Astrocyte (in vitro differentiated cells and primary cell): ENCODE measurements around the gene NACC1. TPM values are rescaled to one million over a fixed set of nuclear protein-coding genes. Genes with fewer than 3 reads are reported as not detected.

Experiments used
- DNase-seq: peaks from one replicate; pipeline ENCODE4 v3.0.0-alpha.2; 2010; ENCODE audit warnings: low read depth
- FAIRE-seq: peaks from 2 replicates; lab custom pipeline; 2011; peaks lifted over from hg19 to GRCh38; lab: Jason Lieb, UNC
- H2AFZ ChIP-seq: 2 replicates; pipeline ENCODE4 v1.6.0; 2012; ENCODE audit warnings: low read depth, low read length, inconsistent platforms
- H3K27ac ChIP-seq: 2 replicates; pipeline ENCODE4 v1.5.1; 2011; ENCODE audit warnings: low read depth, low read length, inconsistent platforms
- H3K27me3 ChIP-seq: 2 replicates; pipeline ENCODE4 v1.6.0; 2011; ENCODE audit warnings: low read length, inconsistent platforms; ENCODE audit not compliant: insufficient read depth
- H3K36me3 ChIP-seq: 2 replicates; pipeline ENCODE4 v1.5.1; 2011; ENCODE audit warnings: low read length, inconsistent platforms; ENCODE audit not compliant: insufficient read depth
- H3K4me1 ChIP-seq: 2 replicates; pipeline ENCODE4 v1.5.1; 2011; ENCODE audit warnings: low read length, inconsistent platforms; ENCODE audit not compliant: insufficient read depth
- H3K4me2 ChIP-seq: 2 replicates; pipeline ENCODE4 v1.6.0; 2012; ENCODE audit warnings: low read length, inconsistent platforms
- H3K4me3 ChIP-seq: 2 replicates; pipeline ENCODE4 v1.5.1; 2011; ENCODE audit warnings: low read depth, mild to moderate bottlenecking, low read length, inconsistent platforms; ENCODE audit not compliant: insufficient read depth
- H3K79me2 ChIP-seq: 2 replicates; pipeline ENCODE4 v1.6.0; 2012; ENCODE audit warnings: mild to moderate bottlenecking, low read length, inconsistent platforms; ENCODE audit not compliant: insufficient read depth
- H3K9ac ChIP-seq: 2 replicates; pipeline ENCODE4 v1.6.0; 2012; ENCODE audit warnings: mild to moderate bottlenecking, low read length, inconsistent platforms
- H3K9me3 ChIP-seq: 2 replicates; pipeline ENCODE4 v1.5.1; 2012; ENCODE audit warnings: low read depth, mild to moderate bottlenecking, low read length, inconsistent platforms; ENCODE audit not compliant: insufficient read depth
- H4K20me1 ChIP-seq: 2 replicates; pipeline ENCODE4 v1.6.0; 2012; ENCODE audit warnings: low read length, inconsistent platforms; ENCODE audit not compliant: insufficient read depth
- H3K27ac Mint-ChIP-seq: one replicate; pipeline ENCODE4 v1.8.0; 2021; ENCODE audit warnings: mild to moderate bottlenecking, mixed read lengths; ENCODE audit not compliant: unreplicated experiment
- H3K27me3 Mint-ChIP-seq: one replicate; pipeline ENCODE4 v1.8.0; 2021; ENCODE audit warnings: low read depth, mixed read lengths; ENCODE audit not compliant: unreplicated experiment
- H3K36me3 Mint-ChIP-seq: one replicate; pipeline ENCODE4 v1.8.0; 2021; ENCODE audit warnings: low read depth, mixed read lengths; ENCODE audit not compliant: unreplicated experiment
- H3K4me1 Mint-ChIP-seq: one replicate; pipeline ENCODE4 v1.8.0; 2021; ENCODE audit warnings: low read depth, mixed read lengths; ENCODE audit not compliant: unreplicated experiment
- H3K4me3 Mint-ChIP-seq: one replicate; pipeline ENCODE4 v1.8.0; 2021; ENCODE audit warnings: mild to moderate bottlenecking, moderate library complexity, mixed read lengths; ENCODE audit not compliant: unreplicated experiment
- H3K9me3 Mint-ChIP-seq: one replicate; pipeline ENCODE4 v1.8.0; 2021; ENCODE audit warnings: mild to moderate bottlenecking, mixed read lengths; ENCODE audit not compliant: unreplicated experiment
- CTCF ChIP-seq: IDR thresholded peaks from 2 replicates; pipeline ENCODE4 v1.5.1; 2011; ENCODE audit warnings: low read depth, mild to moderate bottlenecking, inconsistent platforms, low read length, moderate library complexity; ENCODE audit not compliant: insufficient read depth
- EZH2 ChIP-seq: IDR thresholded peaks from 2 replicates; pipeline ENCODE4 v1.6.1; 2012; ENCODE audit warnings: mild to moderate bottlenecking, low read length, inconsistent platforms; ENCODE audit not compliant: insufficient read depth
- total RNA-seq: library from RNA; stranded (reverse); gene quantifications from 2 replicates; pipeline ENCODE4 v1.2.1, GENCODE V29; 2021

The NACC1 gene
- total RNA-seq, 1 donor from 2014 or later, result 104 TPM

- Histone ChIP-seq H3K9ac (peak overlapping the region; percentile 18), H4K20me1 (peaks cover 95% of the 10 kb centered on the region), H3K4me2 (no peak overlapping the region), H3K36me3 (peaks cover 4% of the 10 kb centered on the region), H3K9me3 (no peaks in the 10 kb centered on the region), H3K27ac (no peak overlapping the region), H3K4me1 (peaks cover 15% of the 10 kb centered on the region), H3K79me2 (peaks cover 100% of the 10 kb centered on the region), H2AFZ (no peak overlapping the region), H3K27me3 (no peaks in the 10 kb centered on the region), H3K4me3 (no peak overlapping the region)
- no peak overlapping the region for H3K4me3 Mint-ChIP-seq
- peaks cover 13% of the 10 kb centered on the region for H3K36me3 Mint-ChIP-seq
- FAIRE-seq (no peak), DNase-seq (no peak)
- no peaks in the 10 kb centered on the region for H3K27me3 Mint-ChIP-seq
- no peaks in the 10 kb centered on the region for H3K9me3 Mint-ChIP-seq
- TF ChIP-seq EZH2 (no peak), CTCF (no peak)
- H3K4me1 Mint-ChIP-seq, result peaks cover 26% of the 10 kb centered on the region
- H3K27ac Mint-ChIP-seq, result no peak overlapping the region
Measured at GRCh38 chr19:13130886-13131490, 12.9 kb downstream of the NACC1 start.

GRCh38 chr19:13132471-13133180, 14.6 kb downstream of the NACC1 start:
- DNase-seq (peak; percentile 84), FAIRE-seq (peak; percentile 43)
- H3K36me3 ChIP-seq, result peaks cover 4% of the 10 kb centered on the region
- Mint-ChIP-seq H3K36me3 (peaks cover 15% of the 10 kb centered on the region), H3K27me3 (no peaks in the 10 kb centered on the region), H3K4me1 (peaks cover 25% of the 10 kb centered on the region), H3K9me3 (no peaks in the 10 kb centered on the region), H3K4me3 (no peak overlapping the region), H3K27ac (peak overlapping the region; percentile 54)
- no peak overlapping the region for H2AFZ ChIP-seq
- peaks cover 96% of the 10 kb centered on the region for H4K20me1 ChIP-seq
- peaks cover 15% of the 10 kb centered on the region for H3K4me1 ChIP-seq
- no peaks in the 10 kb centered on the region for H3K9me3 ChIP-seq
- H3K4me3 ChIP-seq, result no peak overlapping the region
- no peak for TF ChIP-seq CTCF
- H3K9ac ChIP-seq, result peak overlapping the region; percentile 3
- peak overlapping the region; percentile 56 for H3K27ac ChIP-seq
- H3K79me2 ChIP-seq, result peaks cover 97% of the 10 kb centered on the region
- no peaks in the 10 kb centered on the region for H3K27me3 ChIP-seq
- peak overlapping the region; percentile 52 for H3K4me2 ChIP-seq

- H3K27ac Mint-ChIP-seq, result peak overlapping the region; percentile 3
- Histone ChIP-seq H3K4me1 (peaks cover 15% of the 10 kb centered on the region), H2AFZ (no peak overlapping the region), H3K79me2 (peaks cover 95% of the 10 kb centered on the region), H3K36me3 (peaks cover 6% of the 10 kb centered on the region), H3K9ac (no peak overlapping the region), H3K9me3 (no peaks in the 10 kb centered on the region), H3K4me3 (no peak overlapping the region), H3K27ac (no peak overlapping the region), H3K27me3 (no peaks in the 10 kb centered on the region), H3K4me2 (no peak overlapping the region), H4K20me1 (peaks cover 93% of the 10 kb centered on the region)
- TF ChIP-seq CTCF, result no peak
- no peak for TF ChIP-seq EZH2
- peaks cover 19% of the 10 kb centered on the region for H3K4me1 Mint-ChIP-seq
- no peaks in the 10 kb centered on the region for H3K27me3 Mint-ChIP-seq
- H3K9me3 Mint-ChIP-seq, result no peaks in the 10 kb centered on the region
- H3K4me3 Mint-ChIP-seq, result peak overlapping the region; percentile 62
- no peak for DNase-seq
- FAIRE-seq, result no peak
- peaks cover 21% of the 10 kb centered on the region for H3K36me3 Mint-ChIP-seq
Measured at GRCh38 chr19:13133241-13133870, 15.3 kb downstream of the NACC1 start.
